ENCODE results near the gene PNP.
"Not testable (repeated sequence)": the region's sequence is repeated elsewhere in the genome, so short reads cannot be mapped to it uniquely, and the experiment has no call there.

The PNP gene

DNA sequence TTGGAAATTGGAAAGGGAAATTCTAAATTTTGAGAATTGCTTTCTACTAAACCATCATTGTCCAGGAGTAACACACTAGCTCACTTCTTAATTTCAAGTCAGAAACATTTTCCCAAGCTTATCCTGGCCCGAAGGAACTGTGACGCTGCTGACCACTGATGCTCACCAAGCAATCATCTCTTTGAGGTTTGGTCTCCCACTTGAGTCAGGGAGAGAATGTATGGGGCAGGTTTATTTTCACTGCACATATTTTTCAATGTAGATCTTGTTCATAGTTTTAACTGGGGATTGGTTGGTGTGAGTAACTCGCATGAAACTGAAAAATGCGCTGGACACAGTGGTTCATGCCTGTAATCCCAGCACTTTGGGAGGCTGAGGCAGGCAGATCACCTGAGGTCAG is 23.3 kb downstream of the PNP start:
- no peak for DNase-seq (ENCODE audit: low read depth in 2 of 2)

GRCh38 chr14:20493634-20494033 is 24.4 kb downstream of the PNP start:
- DNase-seq (ENCODE audit: low read depth in 2 of 2) = no peak

DNA sequence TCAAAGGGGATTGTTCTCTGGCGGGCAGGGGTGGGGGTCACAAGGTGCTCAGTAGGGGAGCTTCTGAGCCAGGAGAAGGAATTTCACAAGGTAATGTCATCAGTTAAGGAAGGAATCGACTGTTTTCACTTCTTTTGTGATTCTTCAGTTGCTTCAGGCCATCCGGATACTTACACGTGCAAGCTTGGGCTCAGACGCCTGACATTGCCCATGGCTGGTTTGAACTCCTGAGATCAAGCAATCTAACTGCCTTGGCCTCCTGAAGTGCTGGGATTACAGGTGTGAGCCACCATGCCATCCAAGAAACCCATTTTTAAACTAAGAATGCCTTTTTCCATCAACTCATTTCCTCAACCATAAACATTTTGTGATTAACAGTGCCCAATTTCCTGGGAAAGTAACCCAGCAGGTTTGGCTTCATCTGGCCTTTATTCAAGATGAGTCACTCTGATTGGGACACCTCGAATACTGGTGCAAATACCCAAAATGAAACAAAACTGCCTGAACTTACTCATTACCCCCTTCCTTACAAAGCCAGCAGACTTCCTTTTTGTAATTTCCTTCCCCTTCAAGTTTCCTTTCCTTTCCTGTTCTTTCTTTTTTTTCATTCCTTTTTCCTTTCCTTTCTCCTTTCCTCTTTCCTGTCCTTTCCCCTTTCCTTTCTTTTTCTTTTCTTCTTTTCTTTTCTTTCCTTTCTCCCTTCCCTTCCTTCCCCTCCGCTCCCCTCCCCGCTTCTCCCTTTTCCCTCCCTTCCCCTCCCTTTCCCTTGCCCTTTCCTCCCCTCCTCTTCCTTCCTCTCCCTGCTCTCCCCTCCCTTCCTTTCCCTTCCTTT is 25.9 kb downstream of the PNP start:
- no peak for DNase-seq (ENCODE audit: low read depth in 2 of 2)

DNA sequence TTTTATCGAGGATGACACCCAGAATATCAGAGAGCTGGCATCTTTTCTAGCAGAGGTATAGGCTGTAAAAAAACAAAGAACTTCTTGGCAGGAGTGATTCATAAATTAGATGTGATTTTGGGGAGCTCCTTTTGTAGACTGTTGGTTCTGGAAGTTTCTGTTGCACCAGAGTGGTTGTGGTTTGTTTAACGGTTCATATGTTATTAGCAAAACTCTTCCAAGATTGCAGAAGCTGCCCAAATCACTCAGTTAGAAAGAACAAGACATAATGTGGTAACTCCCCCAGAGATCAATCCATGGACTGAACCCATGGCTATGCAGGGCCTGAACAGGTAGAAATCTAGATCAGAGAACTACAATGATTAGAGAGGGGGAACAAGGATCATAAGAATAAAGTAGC is 29.4 kb downstream of the PNP start:
- no peak for DNase-seq (ENCODE audit: low read depth in 2 of 2)

DNA sequence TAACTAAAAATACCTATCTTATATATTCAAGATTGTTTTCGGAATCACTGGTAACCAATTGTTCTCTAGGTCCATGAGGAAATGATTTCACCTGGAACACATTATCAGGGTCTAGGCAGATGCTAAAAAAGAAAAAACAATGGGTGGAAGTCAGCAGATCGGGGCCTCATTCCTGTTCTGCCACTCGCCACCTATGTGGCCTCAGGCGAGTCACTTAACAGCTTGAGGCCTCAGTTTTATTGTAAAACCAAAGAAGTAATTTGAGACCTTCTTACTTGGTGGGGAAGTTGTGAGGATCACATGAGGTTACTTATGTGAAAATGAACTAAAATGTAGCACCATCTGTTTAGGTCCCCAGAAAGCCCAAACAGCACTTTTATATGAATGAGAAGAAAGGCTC is 29.9 kb downstream of the PNP start:
- no peak for DNase-seq (ENCODE audit: low read depth in 2 of 2)

- DNase-seq (ENCODE audit: low read depth in 2 of 2) = no peak
These were observed 30.7 kb downstream of the PNP start for GRCh38 chr14:20499881-20500280.

DNA sequence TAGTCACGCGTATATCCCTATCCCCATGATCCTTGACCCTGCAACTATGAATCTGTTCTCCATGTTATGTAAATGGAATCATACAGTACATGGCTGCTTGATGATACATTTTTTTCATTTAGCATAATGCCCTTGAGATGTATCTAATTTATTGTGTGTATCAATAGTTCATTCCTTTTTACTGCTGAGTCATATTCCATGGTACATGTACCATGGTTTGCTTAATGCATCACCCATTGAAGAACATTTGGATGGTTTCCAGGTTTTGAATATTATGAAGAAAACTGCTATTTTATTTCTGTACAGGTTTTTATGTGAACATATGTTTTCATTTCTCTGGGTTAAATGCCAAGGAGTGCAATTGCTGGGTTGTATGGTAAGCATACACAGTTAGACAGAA is 32.1 kb downstream of the PNP start:
- no peak for DNase-seq (ENCODE audit: low read depth in 2 of 2)

GRCh38 chr14:20503898-20504297 is 34.7 kb downstream of the PNP start:
- no peak for DNase-seq (ENCODE audit: low read depth in 2 of 2)

GRCh38 chr14:20506276-20506675 is 37.1 kb downstream of the PNP start:
- DNase-seq (ENCODE audit: low read depth in 2 of 2) = not testable (repeated sequence)

GRCh38 chr14:20506752-20507151 is 37.5 kb downstream of the PNP start:
- DNase-seq (ENCODE audit: low read depth in 2 of 2) = not testable (repeated sequence)

- not testable (repeated sequence) for DNase-seq (ENCODE audit: low read depth in 2 of 2)
These were observed 38.3 kb downstream of the PNP start for GRCh38 chr14:20507537-20507936.

DNA sequence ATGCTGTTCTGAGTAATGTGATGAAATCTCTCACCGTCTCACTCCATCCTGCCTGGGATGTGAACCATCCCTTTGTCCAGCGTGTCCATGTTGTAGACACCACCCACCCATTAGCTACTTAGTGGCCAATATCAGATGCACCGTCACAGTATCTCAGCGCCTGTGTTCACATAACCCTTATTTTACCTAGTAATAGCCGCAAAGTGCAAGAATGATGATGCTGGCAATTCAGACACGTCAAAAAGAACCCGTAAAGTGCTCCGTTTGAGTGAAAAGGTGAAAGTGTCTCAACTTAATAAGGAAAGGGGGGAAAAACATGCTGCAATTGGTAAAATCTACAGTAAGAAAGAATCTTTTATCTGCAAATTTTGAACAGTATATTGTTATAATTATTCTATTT is 39.2 kb downstream of the PNP start:
- no peak for DNase-seq (ENCODE audit: low read depth in 2 of 2)

DNA sequence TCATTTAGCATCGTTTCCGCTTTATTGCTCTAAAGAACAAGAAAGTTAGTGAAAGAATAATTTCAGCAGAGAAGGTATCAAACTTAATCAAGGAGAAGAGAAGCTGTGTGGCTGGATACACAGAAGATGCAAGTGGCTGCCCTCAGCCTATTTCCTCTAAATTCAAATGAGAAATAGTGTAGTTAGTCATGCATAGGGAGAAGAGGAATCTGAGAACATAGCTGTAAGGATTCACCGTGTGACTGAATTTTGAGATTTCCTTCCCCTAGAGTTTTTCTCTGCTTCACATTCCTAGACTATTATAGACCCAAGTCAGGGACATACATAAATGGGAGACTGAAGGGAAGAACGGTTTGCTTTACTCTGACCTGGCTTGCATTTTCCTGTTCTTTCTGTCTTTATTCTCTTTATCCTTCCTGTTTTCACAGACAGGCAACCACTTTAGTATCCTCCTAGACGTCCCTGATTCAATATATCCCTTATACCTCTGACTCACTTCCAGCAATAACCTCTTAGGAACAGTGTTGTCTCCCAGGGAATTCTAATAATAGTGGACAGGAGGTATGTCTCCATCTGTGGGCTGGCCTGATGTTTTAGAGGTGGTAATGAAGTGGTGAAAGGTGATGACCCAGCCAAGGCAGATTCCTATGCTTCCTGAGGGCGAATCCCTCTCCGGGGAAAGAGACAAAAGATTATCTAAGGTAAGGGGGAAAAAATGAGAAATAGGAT is 43.1 kb downstream of the PNP start:
- DNase-seq (ENCODE audit: low read depth in 2 of 2) = no peak

- DNase-seq (ENCODE audit: low read depth in 2 of 2) = no peak
These were observed 46.6 kb downstream of the PNP start for GRCh38 chr14:20515846-20516245.

- DNase-seq (ENCODE audit: low read depth in 2 of 2) = no peak
These were observed 47.7 kb downstream of the PNP start for GRCh38 chr14:20516921-20517320.

GRCh38 chr14:20522332-20522731 is 53.1 kb downstream of the PNP start:
- no peak for DNase-seq (ENCODE audit: low read depth in 2 of 2)

GRCh38 chr14:20524027-20524426 is 54.8 kb downstream of the PNP start:
- DNase-seq (ENCODE audit: low read depth in 2 of 2) = no peak
